Measurements from ENCODE around the gene B3GNT8. TPM values are rescaled to one million over a fixed set of nuclear protein-coding genes. Genes with fewer than 3 reads are reported as not detected.

B3GNT8 gene
- total and polyA plus RNA-seq, 2 of the 8 experiments (the other 6 are each of a cell fraction or from before 2014, with no cell fraction given): 0.67 to 0.86 TPM

DNA sequence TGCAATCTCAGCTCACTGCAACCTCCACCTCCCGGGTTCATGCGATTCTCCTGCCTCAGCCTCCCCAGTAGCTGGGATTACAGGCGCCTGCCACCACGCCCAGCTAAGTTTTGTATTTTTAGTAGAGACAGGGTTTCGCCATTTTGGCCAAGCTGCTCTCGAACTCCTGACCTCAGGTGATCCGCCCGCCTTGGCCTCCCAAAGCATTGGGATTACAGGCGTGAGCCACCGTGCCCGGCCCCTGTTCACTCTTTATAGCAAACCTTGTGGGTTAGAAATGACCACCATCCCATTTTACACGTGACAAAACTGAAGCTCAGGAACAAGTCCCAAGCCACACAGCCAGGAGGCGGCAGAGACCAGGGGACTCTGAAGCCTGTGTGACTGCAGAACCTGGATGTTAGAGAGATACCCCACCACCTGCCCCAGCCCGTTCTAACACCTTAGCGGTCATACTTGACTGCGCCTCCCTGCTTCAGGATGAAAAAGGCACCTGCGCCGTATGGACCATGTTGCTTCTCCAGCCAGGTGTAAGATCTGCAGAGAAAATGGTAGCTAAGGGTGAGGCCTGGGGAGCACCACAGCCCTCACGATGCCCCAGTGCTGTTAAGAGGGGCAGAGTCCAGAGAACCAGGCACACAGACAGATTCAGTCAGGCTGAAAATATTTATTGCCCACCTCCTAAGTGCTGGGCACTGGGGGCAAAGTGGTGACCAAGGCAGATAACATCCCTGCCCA is 8.9 kb upstream of the B3GNT8 start:
- Histone ChIP-seq H2BK12ac (ENCODE audit: low read depth, low read length) (no peak overlapping the region), H3K9ac (replicated peaks in 1 of 4; ENCODE audit: extremely low read depth in 1 of 4, low read depth in 3 of 4, low read length in 3 of 4) (no peak overlapping the region), H2BK20ac (ENCODE audit: low read length) (no peak overlapping the region), H3K4me2 (ENCODE audit: insufficient read depth in 1 of 2, low read depth in 2 of 2, low read length in 2 of 2) (no peak overlapping the region), H3K27ac (ENCODE audit: low read depth, low read length) (no peak overlapping the region), H2AK5ac (ENCODE audit: low read depth, low read length) (no peak overlapping the region), H3K56ac (replicated peaks; ENCODE audit: insufficient read length, low read depth, low read length) (no peak overlapping the region), H3K9me3 (ENCODE audit: insufficient read depth in 2 of 2, low read depth in 1 of 2, low read length in 1 of 2) (no peaks in the 10 kb centered on the region), H3K4ac (replicated peaks; ENCODE audit: insufficient read length, low read depth, low read length) (no peak overlapping the region), H3K18ac (ENCODE audit: extremely low read depth, low read length) (no peak overlapping the region), H3K4me3 (ENCODE audit: extremely low read depth in 1 of 4, insufficient read depth in 2 of 4, low read depth in 3 of 4, low read length in 4 of 4) (no peak overlapping the region), H3K36me3 (ENCODE audit: control insufficient read depth in 2 of 4, insufficient read depth in 4 of 4, low read length in 3 of 4) (peaks cover 9 to 25% (median 19%) of the 10 kb centered on the region in 4 experiments; a peak in 7 of 8 replicates), H2BK120ac (replicated peaks; ENCODE audit: low read depth, low read length) (no peak overlapping the region), H4K20me1 (replicated peaks in 1 of 2; ENCODE audit: control insufficient read depth in 1 of 2, insufficient read depth in 2 of 2, low read length in 2 of 2) (peaks cover 0 to 12% of the 10 kb centered on the region in 2 experiments), H4K91ac (replicated peaks; ENCODE audit: insufficient read length, low read length) (no peak overlapping the region), H4K8ac (ENCODE audit: extremely low read depth, insufficient read depth, low read length) (no peak overlapping the region), H3K79me1 (ENCODE audit: low read depth, low read length) (0 out of 2 replicates have a peak, but pooled peaks cover 4% of the 10 kb centered on the region), H3K14ac (ENCODE audit: insufficient read length) (no peak overlapping the region), H2BK15ac (ENCODE audit: low read length) (no peak overlapping the region), H3K23me2 (ENCODE audit: low read depth, low read length) (peaks cover 6% of the 10 kb centered on the region; the same call in 1 of the 2 replicates), H3K4me1 (replicated peaks in 1 of 4; ENCODE audit: control insufficient read depth in 3 of 4, insufficient read depth in 4 of 4, low read length in 3 of 4) (no peaks in the 10 kb centered on the region), H3K79me2 (ENCODE audit: control insufficient read depth in 1 of 2, insufficient read depth in 2 of 2, low read length in 2 of 2) (peaks cover 0 to 8% of the 10 kb centered on the region in 2 experiments; a peak in 1 of 4 replicates), H3K27me3 (replicated peaks in 1 of 4; ENCODE audit: control insufficient read depth in 3 of 4, extremely low read depth in 1 of 4, insufficient read depth in 3 of 4, low read length in 3 of 4) (no peaks in the 10 kb centered on the region), H2AFZ (ENCODE audit: low read length) (no peak overlapping the region), H2BK5ac (ENCODE audit: low read depth, low read length) (no peak overlapping the region), H3K23ac (ENCODE audit: insufficient read length) (no peak overlapping the region), H4K5ac (ENCODE audit: insufficient read length, low read depth, low read length) (no peak overlapping the region)
- FAIRE-seq (no peak), DNase-seq (ENCODE audit: low read depth in 1 of 2, low spot score in 2 of 2) (no peak)
- 92% methylated on average over 16 of the region's 19 CpGs; no CpG with 5 or more reads in 1 of the 2 experiments for WGBS, 2 experiments (ENCODE audit: extremely low coverage in 1 of 2, insufficient coverage in 1 of 2, insufficient read length in 1 of 2, insufficient replicate concordance in 2 of 2, low coverage in 1 of 2, low lambda C conversion rate in 2 of 2, missing lambda C conversion rate in 1 of 2)
- CTCF ChIA-PET (ENCODE audit: partially characterized antibody): interaction anchor here (0.7 to 20.4 kb wide), 9 partner anchors 9 to 274 kb away, joined by 3 to 364 read pairs (median 4); partner anchors contain the start of gene B9D2
- POLR2A ChIA-PET (ENCODE audit: partially characterized antibody): interaction anchor here (1.2 to 6.4 kb wide), 5 partner anchors 8 to 80 kb away, joined by 3 to 87 read pairs (median 3); partner anchors contain the start of gene B3GNT8
- TF ChIP-seq POLR2A (IDR thresholded peaks at IDR 0.05; ENCODE audit: control extremely low read depth in 1 of 2, low read depth in 2 of 2, low read length in 2 of 2): no peak
- peak; percentile 3 to 17; a peak in 1 of 4 replicates for TF ChIP-seq RAD21 (IDR thresholded peaks at IDR 0.05 in 1 of 2, conservative IDR thresholded peaks at IDR 0.05 in 1 of 2; ENCODE audit: low read depth in 2 of 2, low read length in 2 of 2)
- no peak for TF ChIP-seq ASH2L (IDR thresholded peaks at IDR 0.05; ENCODE audit: low read length)
- TF ChIP-seq, protein P1, sequence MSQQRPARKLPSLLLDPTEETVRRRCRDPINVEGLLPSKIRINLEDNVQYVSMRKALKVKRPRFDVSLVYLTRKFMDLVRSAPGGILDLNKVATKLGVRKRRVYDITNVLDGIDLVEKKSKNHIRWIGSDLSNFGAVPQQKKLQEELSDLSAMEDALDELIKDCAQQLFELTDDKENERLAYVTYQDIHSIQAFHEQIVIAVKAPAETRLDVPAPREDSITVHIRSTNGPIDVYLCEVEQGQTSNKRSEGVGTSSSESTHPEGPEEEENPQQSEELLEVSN (IDR thresholded peaks at IDR 0.05): no peak
- TF ChIP-seq, protein P2, sequence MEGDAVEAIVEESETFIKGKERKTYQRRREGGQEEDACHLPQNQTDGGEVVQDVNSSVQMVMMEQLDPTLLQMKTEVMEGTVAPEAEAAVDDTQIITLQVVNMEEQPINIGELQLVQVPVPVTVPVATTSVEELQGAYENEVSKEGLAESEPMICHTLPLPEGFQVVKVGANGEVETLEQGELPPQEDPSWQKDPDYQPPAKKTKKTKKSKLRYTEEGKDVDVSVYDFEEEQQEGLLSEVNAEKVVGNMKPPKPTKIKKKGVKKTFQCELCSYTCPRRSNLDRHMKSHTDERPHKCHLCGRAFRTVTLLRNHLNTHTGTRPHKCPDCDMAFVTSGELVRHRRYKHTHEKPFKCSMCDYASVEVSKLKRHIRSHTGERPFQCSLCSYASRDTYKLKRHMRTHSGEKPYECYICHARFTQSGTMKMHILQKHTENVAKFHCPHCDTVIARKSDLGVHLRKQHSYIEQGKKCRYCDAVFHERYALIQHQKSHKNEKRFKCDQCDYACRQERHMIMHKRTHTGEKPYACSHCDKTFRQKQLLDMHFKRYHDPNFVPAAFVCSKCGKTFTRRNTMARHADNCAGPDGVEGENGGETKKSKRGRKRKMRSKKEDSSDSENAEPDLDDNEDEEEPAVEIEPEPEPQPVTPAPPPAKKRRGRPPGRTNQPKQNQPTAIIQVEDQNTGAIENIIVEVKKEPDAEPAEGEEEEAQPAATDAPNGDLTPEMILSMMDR (IDR thresholded peaks at IDR 0.05; ENCODE audit: control extremely low read depth in 1 of 3, insufficient read depth in 1 of 3, low read depth in 1 of 3, low read length in 3 of 3): peak in 1 of 3 experiments; percentile 9; a peak in 1 of 4 replicates
- no peak for TF ChIP-seq BCL11A (IDR thresholded peaks at IDR 0.05; ENCODE audit: low read depth in 2 of 2, low read length in 2 of 2)
- no peak for TF ChIP-seq MAFK (IDR thresholded peaks at IDR 0.05; ENCODE audit: low read depth, low read length)
- TF ChIP-seq SRF (IDR thresholded peaks at IDR 0.05; ENCODE audit: low read depth, low read length): no peak

All from H1 (cell line).